IPS DF 6.9 (cell line): Measurements from ENCODE around the gene TMEM59.
"Not testable (repeated sequence)": the region's sequence is repeated elsewhere in the genome, so short reads cannot be mapped to it uniquely, and the experiment has no call there.

Experiments used
- DNase-seq: peaks from one replicate; pipeline ENCODE4 v3.0.0-alpha.2; 2013; ENCODE audit warnings: low read depth, low spot score
- H3K27ac ChIP-seq: one replicate; pipeline ENCODE4 v1.5.1; 2013; ENCODE audit warnings: low read length, control low read depth
- H3K27me3 ChIP-seq: 2 replicates; pipeline ENCODE4 v1.6.1; 2013; ENCODE audit warnings: mild to moderate bottlenecking, low read length; ENCODE audit not compliant: control insufficient read depth, insufficient read depth
- H3K36me3 ChIP-seq: 2 replicates; pipeline ENCODE4 v1.6.1; 2013; ENCODE audit warnings: low read length; ENCODE audit not compliant: control insufficient read depth, insufficient read depth
- H3K4me1 ChIP-seq: 2 replicates; pipeline ENCODE4 v1.6.1; 2013; ENCODE audit warnings: low read length; ENCODE audit not compliant: control insufficient read depth, insufficient read depth
- H3K4me3 ChIP-seq: 2 replicates; pipeline ENCODE4 v1.5.1; 2013; ENCODE audit warnings: mild to moderate bottlenecking, low read length
- H3K9me3 ChIP-seq: 2 replicates; pipeline ENCODE4 v1.6.1; 2013; ENCODE audit warnings: low read length, inconsistent platforms; ENCODE audit not compliant: control insufficient read depth, insufficient read depth
- WGBS: extraction: QIAGEN DNeasy Blood & Tissue Kit; methylation state at CpG from one replicate; pipeline ENCODE4 v1.1.7; 2013; ENCODE audit warnings: mixed read lengths, missing lambda C conversion rate; ENCODE audit not compliant: insufficient read length, insufficient coverage; 5-methylcytosine and 5-hydroxymethylcytosine counted together

The TMEM59 gene

DNA sequence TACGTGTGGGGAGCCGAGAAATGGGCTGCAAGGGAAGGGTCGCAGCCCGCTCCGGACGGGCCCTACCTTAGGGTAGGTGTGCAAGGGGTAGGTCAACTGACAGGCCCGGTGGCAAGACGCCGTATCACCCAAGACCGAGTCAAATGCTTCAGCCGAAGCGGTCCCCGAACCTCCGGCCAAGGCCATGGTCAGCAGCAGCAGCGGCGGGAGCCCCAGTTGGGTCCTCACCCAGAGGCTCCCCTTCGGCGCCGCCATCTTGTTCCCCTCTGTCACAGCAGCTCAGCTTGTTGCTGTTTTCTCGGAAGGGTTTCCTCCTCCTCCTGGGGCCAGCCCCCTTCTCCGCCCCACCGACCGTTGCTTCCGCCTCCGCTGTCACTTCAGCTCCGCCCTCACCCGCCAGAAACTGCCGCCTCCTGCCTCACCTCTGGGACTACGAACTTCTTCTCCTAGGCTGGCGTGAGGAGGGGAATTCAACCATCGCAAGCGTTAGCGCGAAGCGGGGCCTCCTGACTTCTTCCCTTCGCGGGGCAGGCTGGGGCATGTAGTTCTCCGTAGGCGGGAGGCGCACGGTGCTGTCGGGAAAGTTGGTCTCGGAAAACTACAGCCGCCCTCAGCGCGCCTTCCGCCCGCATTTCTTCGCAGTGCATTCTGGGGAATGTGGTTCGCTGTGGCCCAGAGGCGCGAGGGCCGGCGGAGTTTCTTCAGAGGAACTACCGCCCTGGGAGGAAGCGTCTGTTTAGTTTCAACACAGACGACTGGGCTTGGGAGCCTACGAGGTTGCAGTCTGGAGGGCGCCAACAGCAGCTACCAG, at the start of gene TMEM59, which contains the start of gene TCEANC2:
Gene TMEM59, minus strand, starts transcription at position 271 of the 811 bp plus-strand sequence. Its CDS starts 16 bp downstream, at position 255.
Gene TCEANC2, plus strand, starts transcription at position 675 of the 811 bp plus-strand sequence. CDS start 815 bp downstream, outside the sequence.
- DNase-seq = peak; percentile 92
- WGBS = no CpG with 5 or more reads among the region's 59 CpGs
- H3K36me3 ChIP-seq = no peaks in the 10 kb centered on the region
- no peaks in the 10 kb centered on the region for H3K9me3 ChIP-seq
- peak within 1 kb of the TSS; percentile 98 for H3K4me3 ChIP-seq
- H3K4me1 ChIP-seq = no peaks in the 10 kb centered on the region
- no peak within 1 kb of the TSS for H3K27ac ChIP-seq
- H3K27me3 ChIP-seq = no peaks in the 10 kb centered on the region

DNA sequence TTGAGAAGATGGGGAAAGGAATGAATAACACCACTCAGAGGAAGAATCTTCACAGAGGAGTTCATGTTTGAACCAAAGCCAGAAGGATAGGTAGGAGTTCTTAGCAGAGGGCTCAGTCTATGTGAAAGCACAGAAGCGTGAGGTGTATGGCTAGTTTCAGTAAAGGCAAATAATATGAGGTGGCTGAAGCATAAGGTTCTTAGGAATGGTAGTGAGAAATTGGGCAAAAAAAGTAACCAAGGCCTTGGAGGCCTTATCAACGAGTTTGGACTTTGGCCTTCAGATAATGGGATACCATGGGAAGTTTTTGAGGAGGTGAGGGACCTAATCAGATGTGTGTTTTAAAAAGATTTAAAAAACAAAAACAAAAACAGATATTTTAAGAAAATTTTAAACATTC, 47.5 kb upstream of the TMEM59 start:
- no peaks in the 10 kb centered on the region for H3K36me3 ChIP-seq
- WGBS = no CpG with 5 or more reads among the region's 2 CpGs
- H3K4me1 ChIP-seq = peaks cover 3% of the 10 kb centered on the region; the same call in 1 of the 2 replicates
- H3K27ac ChIP-seq = no peak overlapping the region
- H3K4me3 ChIP-seq = no peak overlapping the region
- no peak for DNase-seq
- H3K27me3 ChIP-seq = no peaks in the 10 kb centered on the region
- no peaks in the 10 kb centered on the region for H3K9me3 ChIP-seq

- no peak for DNase-seq
- H3K36me3 ChIP-seq = no peaks in the 10 kb centered on the region
- peaks cover 3% of the 10 kb centered on the region; the same call in 1 of the 2 replicates for H3K4me1 ChIP-seq
- no peaks in the 10 kb centered on the region for H3K9me3 ChIP-seq
- WGBS = no CpG with 5 or more reads among the region's 6 CpGs
- H3K4me3 ChIP-seq = no peak overlapping the region
- H3K27me3 ChIP-seq = no peaks in the 10 kb centered on the region
- no peak overlapping the region for H3K27ac ChIP-seq
Observed at GRCh38 chr1:54099061-54099610, 46.1 kb upstream of the TMEM59 start.

- H3K9me3 ChIP-seq = no peaks in the 10 kb centered on the region
- WGBS = no CpG with 5 or more reads among the region's 7 CpGs
- no peaks in the 10 kb centered on the region for H3K27me3 ChIP-seq
- H3K4me1 ChIP-seq = peaks cover 3% of the 10 kb centered on the region; the same call in 1 of the 2 replicates
- no peak overlapping the region for H3K4me3 ChIP-seq
- DNase-seq = no peak
- H3K36me3 ChIP-seq = no peaks in the 10 kb centered on the region
- no peak overlapping the region for H3K27ac ChIP-seq
Observed at GRCh38 chr1:54096877-54097240, 43.9 kb upstream of the TMEM59 start.

DNA sequence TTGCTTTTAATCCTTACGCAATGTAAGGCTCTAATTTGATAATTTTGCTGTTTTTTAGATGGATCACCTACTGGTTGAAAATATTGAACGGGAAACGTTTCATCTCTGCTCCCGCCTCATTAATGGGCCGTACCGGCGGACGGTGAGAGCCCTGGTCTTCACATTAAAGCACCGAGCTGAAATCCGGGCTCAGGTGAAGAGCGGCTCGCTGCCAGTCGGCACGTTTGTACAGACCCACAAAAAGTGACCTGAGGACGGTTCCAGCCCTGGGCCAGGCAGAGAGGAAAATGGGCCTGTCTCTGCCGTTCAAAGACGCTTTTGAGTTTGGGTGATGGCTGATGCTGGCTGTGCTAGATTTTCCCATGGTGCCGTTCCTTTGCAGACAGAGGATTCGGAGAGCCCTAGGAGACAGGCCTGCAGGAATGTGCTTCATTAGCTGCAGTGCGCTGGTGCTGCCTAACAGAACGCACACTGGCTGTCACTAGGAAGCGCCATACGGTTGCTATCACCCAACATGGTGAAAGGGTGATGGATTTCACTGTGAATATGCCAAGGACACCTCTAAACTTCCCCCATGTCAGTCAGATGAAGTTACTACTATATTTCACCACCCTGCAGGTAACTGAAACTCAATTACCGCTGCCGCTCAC, 43.3 kb upstream of the TMEM59 start:
- no peak overlapping the region for H3K4me3 ChIP-seq
- no peaks in the 10 kb centered on the region for H3K9me3 ChIP-seq
- no peaks in the 10 kb centered on the region for H3K36me3 ChIP-seq
- H3K4me1 ChIP-seq = peaks cover 3% of the 10 kb centered on the region; the same call in 1 of the 2 replicates
- no peak for DNase-seq
- WGBS = no CpG with 5 or more reads among the region's 25 CpGs
- no peak overlapping the region for H3K27ac ChIP-seq
- no peaks in the 10 kb centered on the region for H3K27me3 ChIP-seq

- Histone ChIP-seq H3K9me3 (no peaks in the 10 kb centered on the region), H3K36me3 (no peaks in the 10 kb centered on the region), H3K27me3 (no peaks in the 10 kb centered on the region), H3K4me3 (no peak overlapping the region), H3K4me1 (peaks cover 3% of the 10 kb centered on the region; the same call in 1 of the 2 replicates), H3K27ac (no peak overlapping the region)
- no CpG with 5 or more reads among the region's 8 CpGs for WGBS
- no peak for DNase-seq
Observed at GRCh38 chr1:54095546-54096226, 42.7 kb upstream of the TMEM59 start.

GRCh38 chr1:54094730-54095105, 41.7 kb upstream of the TMEM59 start:
- WGBS = no CpG with 5 or more reads among the region's 1 CpG
- H3K4me1 ChIP-seq, H3K27ac ChIP-seq, DNase-seq, H3K27me3 ChIP-seq, H3K36me3 ChIP-seq, H3K9me3 ChIP-seq, H3K4me3 ChIP-seq: not testable (repeated sequence)

DNA sequence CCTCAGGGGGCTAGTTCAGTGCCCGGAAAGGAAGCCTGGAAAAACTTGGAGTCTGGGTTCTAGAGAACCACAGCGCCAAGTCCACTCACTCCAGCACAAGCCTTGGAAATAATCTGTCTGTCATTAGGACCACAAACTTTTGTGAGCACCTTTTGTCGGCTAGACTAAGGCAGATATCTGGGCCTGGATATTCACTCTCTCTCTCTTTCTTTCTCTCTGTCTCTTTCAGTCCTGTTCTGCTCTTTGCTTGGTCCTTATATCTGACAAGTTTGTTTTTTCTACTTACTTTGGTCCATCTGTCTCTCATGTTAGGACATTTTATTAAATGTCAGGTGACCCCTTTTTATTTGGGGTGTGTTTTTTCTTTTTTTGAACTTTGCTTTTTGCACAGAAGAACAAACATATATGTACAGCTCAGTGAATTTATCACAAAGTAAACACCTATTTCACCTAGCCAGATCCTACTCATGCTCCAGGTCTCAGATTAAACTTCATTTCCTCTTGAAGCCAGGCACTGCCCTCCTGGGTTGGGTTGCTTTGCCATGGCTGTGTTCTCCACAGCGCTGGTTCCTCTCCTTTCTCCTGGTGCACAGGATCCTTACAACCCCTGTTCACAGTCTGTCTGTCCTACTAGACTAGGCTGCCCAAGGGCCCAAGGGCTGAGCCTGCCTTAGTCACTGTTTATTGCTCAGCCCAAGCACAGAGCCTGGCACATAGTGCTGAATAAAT, 41.2 kb upstream of the TMEM59 start:
- H3K4me3 ChIP-seq = no peak overlapping the region
- H3K27ac ChIP-seq = no peak overlapping the region
- no peaks in the 10 kb centered on the region for H3K36me3 ChIP-seq
- H3K27me3 ChIP-seq = no peaks in the 10 kb centered on the region
- no peak for DNase-seq
- WGBS = no CpG with 5 or more reads among the region's 4 CpGs
- peaks cover 3% of the 10 kb centered on the region; the same call in 1 of the 2 replicates for H3K4me1 ChIP-seq
- H3K9me3 ChIP-seq = no peaks in the 10 kb centered on the region

GRCh38 chr1:54091666-54092065, 38.7 kb upstream of the TMEM59 start:
- Histone ChIP-seq H3K27me3 (no peaks in the 10 kb centered on the region), H3K4me3 (no peak overlapping the region), H3K27ac (no peak overlapping the region), H3K36me3 (no peaks in the 10 kb centered on the region), H3K9me3 (no peaks in the 10 kb centered on the region), H3K4me1 (peaks cover 3% of the 10 kb centered on the region; the same call in 1 of the 2 replicates)
- WGBS = 100% methylated on average over 1 of the region's 3 CpGs
- no peak for DNase-seq
